Measurements from ENCODE around the gene LOX.
A peak's percentile ranks its signal among the peaks of the same experiment; 100 is the strongest.
"Not testable (repeated sequence)": the region's sequence is repeated elsewhere in the genome, so short reads cannot be mapped to it uniquely, and the experiment has no call there.

Gene LOX

DNA sequence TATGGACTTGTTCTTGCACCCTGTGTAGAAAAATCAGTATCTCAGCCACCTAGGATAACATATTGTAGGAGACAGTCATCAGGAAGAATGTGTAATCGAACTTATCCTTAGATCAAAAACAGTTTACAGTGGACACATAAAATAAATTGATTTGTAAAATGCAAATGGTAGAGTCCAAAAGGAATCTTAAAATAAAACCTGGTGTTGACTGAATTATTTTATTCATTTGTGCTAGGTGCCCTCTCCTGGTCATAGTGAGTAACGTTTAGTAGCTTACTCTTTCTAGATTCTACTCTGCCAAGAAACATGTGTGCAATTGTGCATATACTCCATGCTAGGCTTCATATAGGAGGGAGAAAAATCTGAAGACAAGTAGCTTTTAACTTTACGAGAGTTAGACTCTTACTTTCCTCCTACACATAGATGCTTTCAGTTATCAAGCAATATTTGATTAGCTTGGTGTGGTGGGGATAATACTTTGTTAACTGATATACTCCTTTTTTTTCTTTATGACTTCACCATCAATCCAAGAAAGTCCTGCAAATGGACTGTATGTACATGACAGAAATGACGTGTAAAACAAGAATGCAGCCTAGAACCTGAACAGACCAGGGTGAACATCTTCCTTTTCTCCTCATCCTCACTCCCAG is 23.7 kb upstream of the LOX start:
- Histone ChIP-seq H3K9me3 (ENCODE audit: control insufficient read depth, low read length) (no peaks in the 10 kb centered on the region), H3K9ac (no peak overlapping the region), H2AFZ (no peak overlapping the region), H3K36me3 (ENCODE audit: control insufficient read depth, insufficient read depth, low read length) (no peaks in the 10 kb centered on the region), H3K79me2 (no peaks in the 10 kb centered on the region), H3K4me2 (ENCODE audit: low read length) (no peak overlapping the region), H3K4me3 (ENCODE audit: low read depth, low read length) (no peak overlapping the region), H3K27me3 (ENCODE audit: control insufficient read depth, insufficient read depth, low read length) (no peaks in the 10 kb centered on the region), H3K4me1 (no peaks in the 10 kb centered on the region), H3K27ac (no peak overlapping the region)
- TF ChIP-seq, protein P1, sequence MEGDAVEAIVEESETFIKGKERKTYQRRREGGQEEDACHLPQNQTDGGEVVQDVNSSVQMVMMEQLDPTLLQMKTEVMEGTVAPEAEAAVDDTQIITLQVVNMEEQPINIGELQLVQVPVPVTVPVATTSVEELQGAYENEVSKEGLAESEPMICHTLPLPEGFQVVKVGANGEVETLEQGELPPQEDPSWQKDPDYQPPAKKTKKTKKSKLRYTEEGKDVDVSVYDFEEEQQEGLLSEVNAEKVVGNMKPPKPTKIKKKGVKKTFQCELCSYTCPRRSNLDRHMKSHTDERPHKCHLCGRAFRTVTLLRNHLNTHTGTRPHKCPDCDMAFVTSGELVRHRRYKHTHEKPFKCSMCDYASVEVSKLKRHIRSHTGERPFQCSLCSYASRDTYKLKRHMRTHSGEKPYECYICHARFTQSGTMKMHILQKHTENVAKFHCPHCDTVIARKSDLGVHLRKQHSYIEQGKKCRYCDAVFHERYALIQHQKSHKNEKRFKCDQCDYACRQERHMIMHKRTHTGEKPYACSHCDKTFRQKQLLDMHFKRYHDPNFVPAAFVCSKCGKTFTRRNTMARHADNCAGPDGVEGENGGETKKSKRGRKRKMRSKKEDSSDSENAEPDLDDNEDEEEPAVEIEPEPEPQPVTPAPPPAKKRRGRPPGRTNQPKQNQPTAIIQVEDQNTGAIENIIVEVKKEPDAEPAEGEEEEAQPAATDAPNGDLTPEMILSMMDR (IDR thresholded peaks at IDR 0.05): peak; percentile 43

DNA sequence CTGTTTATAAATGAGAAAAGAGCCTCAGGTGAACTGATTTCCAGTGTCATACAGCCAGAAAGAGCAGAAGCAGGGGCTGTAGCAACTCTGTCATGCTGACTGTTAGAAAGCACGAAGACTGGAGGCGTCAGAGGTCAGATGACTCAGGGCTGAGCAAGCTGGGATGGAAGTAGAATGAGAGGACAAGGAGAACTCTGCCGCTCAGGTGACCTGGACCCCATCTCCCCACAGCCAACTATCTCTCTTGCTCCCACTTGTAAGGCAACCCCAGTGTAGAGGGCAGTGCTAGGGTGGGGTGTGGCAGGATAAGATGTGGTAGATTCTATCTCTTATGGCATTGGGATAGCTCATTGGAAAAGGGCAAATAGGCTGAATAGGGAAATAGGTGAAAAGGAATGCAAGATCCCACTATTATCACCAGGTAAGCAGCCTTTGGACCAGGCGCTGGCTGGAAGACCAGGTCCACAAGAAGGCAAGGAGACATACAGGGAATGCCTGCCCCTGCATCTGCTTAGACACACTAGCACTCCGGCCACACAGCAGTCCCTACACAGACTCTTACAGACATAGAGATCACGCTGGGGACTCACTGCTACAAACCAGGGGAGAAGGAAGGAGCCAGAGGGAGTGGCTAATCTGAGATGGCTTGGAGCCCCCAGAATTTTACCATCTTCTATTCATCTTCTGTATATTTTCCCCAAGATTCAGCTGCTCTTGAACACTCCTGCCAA is 21.2 kb upstream of the LOX start:
- TF ChIP-seq, protein P1 (IDR thresholded peaks at IDR 0.05): no peak
- Histone ChIP-seq H3K4me3 (ENCODE audit: low read depth, low read length) (no peak overlapping the region), H3K9ac (no peak overlapping the region), H3K79me2 (no peaks in the 10 kb centered on the region), H3K4me2 (ENCODE audit: low read length) (no peak overlapping the region), H3K36me3 (ENCODE audit: control insufficient read depth, insufficient read depth, low read length) (no peaks in the 10 kb centered on the region), H3K9me3 (ENCODE audit: control insufficient read depth, low read length) (no peaks in the 10 kb centered on the region), H3K27ac (no peak overlapping the region), H3K27me3 (ENCODE audit: control insufficient read depth, insufficient read depth, low read length) (no peaks in the 10 kb centered on the region), H2AFZ (no peak overlapping the region), H3K4me1 (no peaks in the 10 kb centered on the region)

DNA sequence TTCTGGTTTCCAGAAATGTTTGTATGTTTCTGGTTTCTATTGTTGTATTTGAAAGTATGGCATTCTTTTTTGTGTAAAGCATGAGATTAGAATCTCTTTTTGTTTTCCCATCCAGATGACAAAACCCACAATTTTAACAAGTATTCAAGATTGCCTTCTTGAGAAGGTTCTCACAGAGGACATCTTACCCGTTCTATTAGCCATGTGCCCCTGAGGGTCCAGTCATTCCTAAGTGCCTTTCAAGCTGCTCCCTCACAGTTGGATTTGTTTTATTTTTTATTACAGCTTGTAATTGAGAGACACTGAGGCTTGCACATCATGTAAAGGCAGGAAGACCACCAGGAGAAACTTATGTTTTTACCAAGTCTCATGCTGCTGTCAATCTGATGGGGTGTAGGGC is 19.3 kb upstream of the LOX start:
- TF ChIP-seq, protein P1 (IDR thresholded peaks at IDR 0.05): no peak
- no peak overlapping the region for H3K4me2 ChIP-seq (ENCODE audit: low read length)
- no peaks in the 10 kb centered on the region for H3K27me3 ChIP-seq (ENCODE audit: control insufficient read depth, insufficient read depth, low read length)
- no peak overlapping the region for H3K27ac ChIP-seq
- H2AFZ ChIP-seq: no peak overlapping the region
- H3K79me2 ChIP-seq: no peaks in the 10 kb centered on the region
- no peaks in the 10 kb centered on the region for H3K36me3 ChIP-seq (ENCODE audit: control insufficient read depth, insufficient read depth, low read length)
- no peak overlapping the region for H3K4me3 ChIP-seq (ENCODE audit: low read depth, low read length)
- H3K9ac ChIP-seq: no peak overlapping the region
- H3K9me3 ChIP-seq (ENCODE audit: control insufficient read depth, low read length): no peaks in the 10 kb centered on the region
- no peaks in the 10 kb centered on the region for H3K4me1 ChIP-seq

- no peak overlapping the region for H2AFZ ChIP-seq
- H3K4me3 ChIP-seq (ENCODE audit: low read depth, low read length): no peak overlapping the region
- no peaks in the 10 kb centered on the region for H3K36me3 ChIP-seq (ENCODE audit: control insufficient read depth, insufficient read depth, low read length)
- no peaks in the 10 kb centered on the region for H3K27me3 ChIP-seq (ENCODE audit: control insufficient read depth, insufficient read depth, low read length)
- no peaks in the 10 kb centered on the region for H3K9me3 ChIP-seq (ENCODE audit: control insufficient read depth, low read length)
- H3K79me2 ChIP-seq: no peaks in the 10 kb centered on the region
- no peak overlapping the region for H3K4me2 ChIP-seq (ENCODE audit: low read length)
- TF ChIP-seq, protein P1 (IDR thresholded peaks at IDR 0.05): no peak
- H3K4me1 ChIP-seq: no peaks in the 10 kb centered on the region
- no peak overlapping the region for H3K9ac ChIP-seq
- no peak overlapping the region for H3K27ac ChIP-seq
These were observed 17.1 kb upstream of the LOX start for GRCh38 chr5:122095158-122095557.

- not testable (repeated sequence) for H3K36me3 ChIP-seq (ENCODE audit: control insufficient read depth, insufficient read depth, low read length); H3K9ac ChIP-seq; H3K4me3 ChIP-seq (ENCODE audit: low read depth, low read length); H2AFZ ChIP-seq; H3K27ac ChIP-seq; H3K79me2 ChIP-seq; H3K4me2 ChIP-seq (ENCODE audit: low read length); H3K4me1 ChIP-seq; H3K27me3 ChIP-seq (ENCODE audit: control insufficient read depth, insufficient read depth, low read length); H3K9me3 ChIP-seq (ENCODE audit: control insufficient read depth, low read length)
These were observed 16.2 kb upstream of the LOX start for GRCh38 chr5:122094251-122094650.

Measured in parathyroid adenoma (tissue), 2 donors.